Hepatocyte (in vitro differentiated cells): ENCODE data around the gene GDF9. TPM values are rescaled to one million over a fixed set of nuclear protein-coding genes. Genes with fewer than 3 reads are reported as not detected.

ENCODE experiments used
- DNase-seq: peaks from one replicate; pipeline ENCODE4 v3.0.0-alpha.2; 2016; ENCODE audit warnings: low spot score
- H2AFZ ChIP-seq: fragments of 200-600 bp; sonication (generic); 2 replicates; pipeline ENCODE4 v1.6.0; 2016; ENCODE audit warnings: antibody characterized with exemption, mild to moderate bottlenecking
- H3K27ac ChIP-seq: fragments of 200-600 bp; sonication (generic); 2 replicates; pipeline ENCODE4 v1.5.1; 2016; ENCODE audit warnings: mild to moderate bottlenecking
- H3K27me3 ChIP-seq: fragments of 200-600 bp; sonication (generic); 2 replicates; pipeline ENCODE4 v1.6.1; 2016
- H3K36me3 ChIP-seq: fragments of 200-600 bp; sonication (generic); replicated peaks from 2 replicates; pipeline ENCODE4 v1.5.1; 2016; ENCODE audit warnings: low read depth; ENCODE audit not compliant: insufficient read depth
- H3K4me1 ChIP-seq: fragments of 200-600 bp; sonication (generic); 2 replicates; pipeline ENCODE4 v1.5.1; 2016; ENCODE audit warnings: mild to moderate bottlenecking, moderate library complexity; ENCODE audit not compliant: insufficient read depth
- H3K4me2 ChIP-seq: fragments of 200-600 bp; sonication (generic); 2 replicates; pipeline ENCODE4 v1.6.0; 2016
- H3K4me3 ChIP-seq: fragments of 200-600 bp; sonication (generic); 2 replicates; pipeline ENCODE4 v1.5.1; 2016; ENCODE audit warnings: mild to moderate bottlenecking
- H3K79me2 ChIP-seq: fragments of 200-600 bp; sonication (generic); 2 replicates; pipeline ENCODE4 v1.6.0; 2017; ENCODE audit warnings: mild to moderate bottlenecking
- H3K9me2 ChIP-seq: fragments of 200-600 bp; sonication (generic); replicated peaks from 2 replicates; pipeline ENCODE4 v1.6.0; 2017; ENCODE audit warnings: mild to moderate bottlenecking; ENCODE audit not compliant: insufficient read depth
- H3K9me3 ChIP-seq: fragments of 200-600 bp; sonication (generic); 2 replicates; pipeline ENCODE4 v1.5.1; 2016; ENCODE audit warnings: low read depth, mild to moderate bottlenecking
- H4K20me1 ChIP-seq: fragments of 200-600 bp; sonication (generic); 2 replicates; pipeline ENCODE4 v1.6.0; 2016; ENCODE audit warnings: mild to moderate bottlenecking; ENCODE audit not compliant: insufficient read depth, poor library complexity, severe bottlenecking
- CTCF ChIP-seq: fragments of 200-600 bp; sonication (generic); IDR thresholded peaks from 2 replicates; pipeline ENCODE4 v1.5.1; 2016; ENCODE audit warnings: antibody characterized with exemption, mild to moderate bottlenecking; ENCODE audit not compliant: poor library complexity
- EZH2 ChIP-seq: fragments of 200-600 bp; sonication (generic); IDR thresholded peaks from 2 replicates; pipeline ENCODE4 v1.6.1; 2016; ENCODE audit warnings: antibody characterized with exemption, mild to moderate bottlenecking, borderline replicate concordance
- EZH2phosphoT487 ChIP-seq: fragments of 200-600 bp; sonication (generic); IDR thresholded peaks from one replicate; pipeline ENCODE4 v1.6.1; 2018; ENCODE audit warnings: antibody characterized with exemption, mild to moderate bottlenecking, low read depth, moderate library complexity; ENCODE audit not compliant: unreplicated experiment, severe bottlenecking
- WGBS: methylation state at CpG from one replicate; pipeline ENCODE4 v1.1.6; 2016; ENCODE audit warnings: low lambda C conversion rate; ENCODE audit errors: missing lambda C conversion rate; 5-methylcytosine and 5-hydroxymethylcytosine counted together
- polyA plus RNA-seq: library from polyadenylated mRNA; unstranded; fragments of >200 nt; fragmentation: Nextera tagmentation; extraction: Ambion mirVana; gene quantifications from 2 replicates; pipeline ENCODE4 v1.2.1, GENCODE V29; 2016
- total RNA-seq: library from RNA; depleted of rRNA; stranded (reverse); fragments of >200 nt; gene quantifications from 2 replicates; pipeline ENCODE4 v1.2.3, GENCODE V29; 2014

Gene GDF9
- total and polyA plus RNA-seq, 2 experiments from 2014 or later, result 1.7 to 2.2 TPM

- H3K9me3 ChIP-seq, result no peaks in the 10 kb centered on the region
- no peak overlapping the region for H3K4me3 ChIP-seq
- H2AFZ ChIP-seq, result no peak overlapping the region
- H3K4me2 ChIP-seq, result peak overlapping the region; percentile 70
- no peak for TF ChIP-seq EZH2
- no peak for TF ChIP-seq EZH2phosphoT487
- no peak for TF ChIP-seq CTCF
- no peaks in the 10 kb centered on the region for H4K20me1 ChIP-seq
- peaks cover 16% of the 10 kb centered on the region for H3K79me2 ChIP-seq
- 56% methylated on average over 62 of the region's 71 CpGs for WGBS
- no peaks in the 10 kb centered on the region for H3K36me3 ChIP-seq
- H3K4me1 ChIP-seq, result peaks cover 11% of the 10 kb centered on the region
- no peak overlapping the region for H3K27ac ChIP-seq
- H3K9me2 ChIP-seq, result no peaks in the 10 kb centered on the region
- H3K27me3 ChIP-seq, result no peaks in the 10 kb centered on the region
- DNase-seq, result no peak
These were observed 41.0 kb downstream of the GDF9 start for GRCh38 chr5:132825033-132825833.

- no peak for DNase-seq
- H3K4me1 ChIP-seq, result peaks cover 11% of the 10 kb centered on the region
These were observed 41.8 kb downstream of the GDF9 start for GRCh38 chr5:132824426-132824825.

GRCh38 chr5:132823481-132824050 is 42.7 kb downstream of the GDF9 start:
- peak overlapping the region; percentile 84 for H2AFZ ChIP-seq
- H3K27ac ChIP-seq, result peak overlapping the region; percentile 18
- 81% methylated on average over 7 of the region's 7 CpGs for WGBS
- no peak for DNase-seq
- H3K9me3 ChIP-seq, result no peaks in the 10 kb centered on the region
- H3K9me2 ChIP-seq, result no peaks in the 10 kb centered on the region
- no peaks in the 10 kb centered on the region for H3K27me3 ChIP-seq
- TF ChIP-seq CTCF (peak; percentile 3), EZH2phosphoT487 (no peak)
- H3K4me2 ChIP-seq, result peak overlapping the region; percentile 84
- peaks cover 11% of the 10 kb centered on the region for H3K4me1 ChIP-seq
- H3K4me3 ChIP-seq, result no peak overlapping the region
- peaks cover 5% of the 10 kb centered on the region for H3K79me2 ChIP-seq
- H3K36me3 ChIP-seq, result no peaks in the 10 kb centered on the region
- no peaks in the 10 kb centered on the region for H4K20me1 ChIP-seq

More at GRCh38 chr5:132824426-132824825, 41.8 kb downstream of the GDF9 start:
- 92% methylated on average over 3 of the region's 3 CpGs for WGBS
- H3K4me3 ChIP-seq, result no peak overlapping the region
- no peaks in the 10 kb centered on the region for H3K9me3 ChIP-seq
- no peaks in the 10 kb centered on the region for H3K9me2 ChIP-seq
- no peaks in the 10 kb centered on the region for H3K36me3 ChIP-seq
- no peaks in the 10 kb centered on the region for H3K27me3 ChIP-seq
- H2AFZ ChIP-seq, result no peak overlapping the region
- TF ChIP-seq EZH2 (no peak), EZH2phosphoT487 (no peak), CTCF (no peak)
- H4K20me1 ChIP-seq, result no peaks in the 10 kb centered on the region
- H3K79me2 ChIP-seq, result peaks cover 13% of the 10 kb centered on the region
- H3K27ac ChIP-seq, result no peak overlapping the region
- H3K4me2 ChIP-seq, result no peak overlapping the region
